Endothelial cell of umbilical vein (primary cell): Measurements from ENCODE around the gene XIRP2. TPM values are rescaled to one million over a fixed set of nuclear protein-coding genes. Genes with fewer than 3 reads are reported as not detected.

Source experiments
- BruUV-seq: library from RNA; stranded (reverse); fragments of 400-500 nt; replicated peaks from 2 replicates; lab custom pipeline; 2021; lab: Mats Ljungman, UMichigan
- CTCF ChIA-PET: fragments of 300-600, 350-600 bp; sonication (Branson Sonifier 250); formaldehyde crosslinking; loops from one replicate; lab custom pipeline; 2021; ENCODE audit warnings: antibody characterized with exemption, inconsistent platforms; lab: Charles Lee
- POLR2A ChIA-PET: fragments of 300-600, 350-600 bp; sonication (Branson Sonifier 250); formaldehyde crosslinking; loops from one replicate; lab custom pipeline; 2021; ENCODE audit warnings: antibody characterized with exemption, inconsistent platforms; lab: Charles Lee
- DNase-seq: peaks from one replicate; pipeline ENCODE4 v3.0.0-alpha.2; 2011; ENCODE audit warnings: low read depth, low spot score
- FAIRE-seq: peaks from 2 replicates; lab custom pipeline; 2011; peaks lifted over from hg19 to GRCh38; lab: Jason Lieb, UNC
- H2AFZ ChIP-seq: 2 replicates; pipeline ENCODE4 v1.6.0; 2012; ENCODE audit warnings: low read depth, low read length, control low read depth, inconsistent platforms
- H3K27ac ChIP-seq: 2 replicates; pipeline ENCODE4 v1.5.1; 2011; ENCODE audit warnings: low read depth, mild to moderate bottlenecking, control low read depth, low read length, moderate library complexity; ENCODE audit not compliant: insufficient read depth
- H3K27me3 ChIP-seq, 2 experiments: 2 replicates each; pipeline versions ENCODE4 v1.6.0 to v1.6.1; 2011; ENCODE audit warnings: low read length in 2 of 2, mixed read lengths in 1 of 2; ENCODE audit not compliant: control insufficient read depth in 2 of 2, insufficient read depth in 2 of 2
- H3K36me3 ChIP-seq, 2 experiments: 2 replicates in 1 of 2; 3 replicates in 1 of 2; pipeline ENCODE4 v1.5.1; 2011; ENCODE audit warnings: low read length in 2 of 2, mild to moderate bottlenecking in 1 of 2, moderate library complexity in 1 of 2; ENCODE audit not compliant: control insufficient read depth in 2 of 2, insufficient read depth in 2 of 2; ENCODE audit errors: extremely low read depth in 1 of 2
- H3K4me1 ChIP-seq: 3 replicates; pipeline ENCODE4 v1.5.1; 2011; ENCODE audit warnings: mild to moderate bottlenecking, low read length; ENCODE audit not compliant: control insufficient read depth, insufficient read depth; ENCODE audit errors: extremely low read depth
- H3K4me2 ChIP-seq: 2 replicates; pipeline ENCODE4 v1.6.1; 2011; ENCODE audit warnings: low read length, control low read depth, mixed read lengths; ENCODE audit not compliant: insufficient read depth
- H3K4me3 ChIP-seq, 3 experiments: fragments of 200-600 bp in 1 of 3; sonication (generic), shearing (Covaris generic) in 1 of 3; replicated peaks in 1 of 3; 2 replicates each; pipeline ENCODE4 v1.5.1; 2011 to 2016; ENCODE audit warnings: control low read depth in 3 of 3, low read length in 3 of 3, mild to moderate bottlenecking in 2 of 3, inconsistent platforms in 1 of 3, low read depth in 1 of 3, moderate library complexity in 1 of 3; ENCODE audit not compliant: insufficient read depth in 1 of 3
- H3K79me2 ChIP-seq: 2 replicates; pipeline ENCODE4 v1.6.0; 2012; ENCODE audit warnings: low read length, inconsistent platforms; ENCODE audit not compliant: control insufficient read depth, insufficient read depth
- H3K9ac ChIP-seq: replicated peaks from 2 replicates; pipeline ENCODE3; 2011; ENCODE audit warnings: low read length, control low read depth; ENCODE audit not compliant: insufficient read depth; ENCODE audit errors: extremely low read depth
- H3K9me1 ChIP-seq: replicated peaks from 3 replicates; pipeline ENCODE4 v1.6.0; 2011; ENCODE audit warnings: mild to moderate bottlenecking, low read length; ENCODE audit not compliant: control insufficient read depth, insufficient read depth; ENCODE audit errors: extremely low read depth
- H3K9me3 ChIP-seq: replicated peaks from 2 replicates; pipeline ENCODE4 v1.5.1; 2012; ENCODE audit warnings: low read length, inconsistent platforms; ENCODE audit not compliant: control insufficient read depth, insufficient read depth
- H4K20me1 ChIP-seq: replicated peaks from 2 replicates; pipeline ENCODE3; 2011; ENCODE audit warnings: mild to moderate bottlenecking, low read length; ENCODE audit not compliant: control insufficient read depth, insufficient read depth; ENCODE audit errors: extremely low read depth
- EZH2 ChIP-seq: IDR thresholded peaks from 2 replicates; pipeline ENCODE4 v1.6.1; 2012; ENCODE audit warnings: borderline replicate concordance, low read depth, mild to moderate bottlenecking, moderate library complexity, low read length, inconsistent platforms; ENCODE audit not compliant: severe bottlenecking
- FOS ChIP-seq: IDR thresholded peaks from 2 replicates; pipeline ENCODE4 v1.6.1; 2011; ENCODE audit warnings: mild to moderate bottlenecking, low read length, moderate library complexity, borderline replicate concordance; ENCODE audit not compliant: insufficient read depth
- GATA2 ChIP-seq: IDR thresholded peaks from 2 replicates; pipeline ENCODE4 v1.7.0; 2011; ENCODE audit warnings: low read depth, mild to moderate bottlenecking, moderate library complexity, mixed read lengths, low read length; ENCODE audit not compliant: insufficient read length, insufficient read depth
- JUN ChIP-seq: IDR thresholded peaks from 2 replicates; pipeline ENCODE4 v1.6.1; 2011; ENCODE audit warnings: borderline replicate concordance, low read depth; ENCODE audit not compliant: insufficient read length, insufficient read depth
- MYC ChIP-seq: IDR thresholded peaks from one replicate; pipeline ENCODE4 v1.6.1; 2011; ENCODE audit warnings: mild to moderate bottlenecking, low read depth, low read length
- POLR2A ChIP-seq: IDR thresholded peaks from 2 replicates; pipeline ENCODE4 v1.6.1; 2012; ENCODE audit warnings: low read depth, mild to moderate bottlenecking, control low read depth, low read length
- POLR2AphosphoS5 ChIP-seq: IDR thresholded peaks from 2 replicates; pipeline ENCODE4 v1.6.1; 2012; ENCODE audit warnings: low read depth, mild to moderate bottlenecking, control low read depth, low read length, moderate library complexity; ENCODE audit not compliant: insufficient read depth
- dilution Hi-C: fragments of 300-500 bp; cut with MboI; formaldehyde crosslinking; loops from one replicate; pipeline ENCODE4 v1.15.0; 2019; ENCODE audit warnings: low sequenced_read_pairs; ENCODE audit not compliant: extremely low pct_ligation_motif_present
- intact Hi-C: fragments of 100-400 bp; cut with micrococcal nuclease; formaldehyde crosslinking; loops from one replicate; pipeline ENCODE4 v1.10.0; 2022
- polyA plus RNA-seq, 4 experiments: library from polyadenylated mRNA; depleted of rRNA in 3 of 4; stranded (reverse) in 3 of 4; unstranded in 1 of 4; fragments of >200 nt; gene quantifications; 2 replicates each; pipeline versions ENCODE4 v1.2.1 to v1.2.3, GENCODE V29; 2011 to 2012; ENCODE audit warnings: missing spikeins in 1 of 4
- total RNA-seq: library from RNA; stranded (reverse); gene quantifications from 2 replicates; pipeline ENCODE4 v1.2.3, GENCODE V29; 2021
- TF ChIP-seq, protein P1 (sequence below): IDR thresholded peaks from 2 replicates; pipeline ENCODE4 v1.6.1; 2011; ENCODE audit not compliant: insufficient read depth, insufficient read length
- TF ChIP-seq, protein P2 (sequence below), 2 donors: IDR thresholded peaks; 1 replicate in 1 of 2; 2 replicates in 1 of 2; pipeline ENCODE4 v1.5.1; 2011; ENCODE audit warnings: low read length in 2 of 2, mild to moderate bottlenecking in 2 of 2, moderate library complexity in 2 of 2, control low read depth in 1 of 2, inconsistent platforms in 1 of 2, low read depth in 1 of 2; ENCODE audit not compliant: insufficient read depth in 1 of 2; ENCODE audit errors: extremely low read depth in 1 of 2

XIRP2 gene
- total and polyA plus RNA-seq, 2 donors (not counting 3 experiments of a cell fraction or from before 2014, with no cell fraction given) = 0.08 to 0.66 TPM

DNA sequence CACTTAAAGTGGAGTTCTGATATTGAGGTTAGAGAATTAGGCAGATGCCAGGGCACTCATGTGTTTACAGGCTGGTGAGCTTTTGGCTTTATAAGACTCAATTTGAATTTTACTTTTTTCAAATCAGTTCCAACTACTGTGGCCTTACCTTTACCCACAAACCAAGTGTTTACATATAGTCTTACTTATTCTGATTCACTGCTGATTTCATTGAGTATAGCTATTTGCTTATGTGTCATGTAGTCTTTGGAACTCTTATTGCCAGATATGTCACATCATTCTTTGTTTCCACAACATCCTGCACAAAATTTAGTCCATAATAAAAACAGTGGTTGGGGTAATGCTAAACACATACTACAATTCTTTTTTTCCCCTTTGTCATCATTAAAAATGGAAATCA, 96.5 kb downstream of the XIRP2 start:
- Histone ChIP-seq H3K27me3 (no peaks in the 10 kb centered on the region), H3K4me1 (no peaks in the 10 kb centered on the region), H3K27ac (no peak overlapping the region), H3K36me3 (no peaks in the 10 kb centered on the region), H3K4me2 (no peak overlapping the region), H3K9ac (no peak overlapping the region), H3K4me3 (no peak overlapping the region), H3K9me3 (no peaks in the 10 kb centered on the region), H2AFZ (no peak overlapping the region), H3K79me2 (no peaks in the 10 kb centered on the region), H3K9me1 (no peaks in the 10 kb centered on the region), H4K20me1 (no peaks in the 10 kb centered on the region)
- CTCF ChIA-PET = no interaction called here
- TF ChIP-seq POLR2A (no peak), JUN (no peak), FOS (no peak), MYC (no peak), EZH2 (no peak), GATA2 (no peak), POLR2AphosphoS5 (no peak)
- TF ChIP-seq, protein P1, sequence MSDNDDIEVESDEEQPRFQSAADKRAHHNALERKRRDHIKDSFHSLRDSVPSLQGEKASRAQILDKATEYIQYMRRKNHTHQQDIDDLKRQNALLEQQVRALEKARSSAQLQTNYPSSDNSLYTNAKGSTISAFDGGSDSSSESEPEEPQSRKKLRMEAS = no peak
- TF ChIP-seq, protein P2, sequence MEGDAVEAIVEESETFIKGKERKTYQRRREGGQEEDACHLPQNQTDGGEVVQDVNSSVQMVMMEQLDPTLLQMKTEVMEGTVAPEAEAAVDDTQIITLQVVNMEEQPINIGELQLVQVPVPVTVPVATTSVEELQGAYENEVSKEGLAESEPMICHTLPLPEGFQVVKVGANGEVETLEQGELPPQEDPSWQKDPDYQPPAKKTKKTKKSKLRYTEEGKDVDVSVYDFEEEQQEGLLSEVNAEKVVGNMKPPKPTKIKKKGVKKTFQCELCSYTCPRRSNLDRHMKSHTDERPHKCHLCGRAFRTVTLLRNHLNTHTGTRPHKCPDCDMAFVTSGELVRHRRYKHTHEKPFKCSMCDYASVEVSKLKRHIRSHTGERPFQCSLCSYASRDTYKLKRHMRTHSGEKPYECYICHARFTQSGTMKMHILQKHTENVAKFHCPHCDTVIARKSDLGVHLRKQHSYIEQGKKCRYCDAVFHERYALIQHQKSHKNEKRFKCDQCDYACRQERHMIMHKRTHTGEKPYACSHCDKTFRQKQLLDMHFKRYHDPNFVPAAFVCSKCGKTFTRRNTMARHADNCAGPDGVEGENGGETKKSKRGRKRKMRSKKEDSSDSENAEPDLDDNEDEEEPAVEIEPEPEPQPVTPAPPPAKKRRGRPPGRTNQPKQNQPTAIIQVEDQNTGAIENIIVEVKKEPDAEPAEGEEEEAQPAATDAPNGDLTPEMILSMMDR (IDR thresholded peaks at IDR 0.05; ENCODE audit: extremely low read depth in 1 of 2, insufficient read depth in 1 of 2, low read depth in 1 of 2, low read length in 2 of 2) = no peak
- no peak for DNase-seq
- no TSS peak for BruUV-seq
- dilution Hi-C loops = no loop called here
- POLR2A ChIA-PET = no interaction called here
- intact Hi-C loops = no loop called here
- FAIRE-seq = no peak
